Lower leg skin (tissue), 4 donors: ENCODE measurements around the gene UBE3D. TPM values are rescaled to one million over a fixed set of nuclear protein-coding genes. Genes with fewer than 3 reads are reported as not detected.

Experiments used
- DNase-seq, 2 donors: peaks; one replicate each; pipeline ENCODE4 v3.0.0-alpha.2; 2019; ENCODE audit warnings: low spot score in 2 of 2
- H3K4me3 ChIP-seq: fragments of 200-600 bp; sonication (generic); 2 replicates; pipeline ENCODE4 v1.5.1; 2017; ENCODE audit warnings: mild to moderate bottlenecking, low read depth; ENCODE audit not compliant: poor library complexity, severe bottlenecking
- POLR2A ChIP-seq, 2 donors: fragments of 450-650 bp; IDR thresholded peaks; one replicate each; pipeline ENCODE4 v1.6.1; 2016 to 2017; ENCODE audit warnings: antibody characterized with exemption in 2 of 2, mild to moderate bottlenecking in 1 of 2, moderate library complexity in 1 of 2
- WGBS, 2 donors: methylation state at CpG; one replicate each; pipeline ENCODE4 v1.1.5; 2018; 5-methylcytosine and 5-hydroxymethylcytosine counted together
- intact Hi-C: fragments of 100-400 bp; cut with DNase I; formaldehyde crosslinking; loops from one replicate; pipeline ENCODE4 v1.15.0; 2023; ENCODE audit warnings: low total_unique reads
- total RNA-seq, 4 donors: library from RNA; depleted of rRNA; stranded (reverse); fragments of >200 nt; gene quantifications; one replicate each; pipeline ENCODE4 v1.1.0, GENCODE V29; 2016
- TF ChIP-seq, protein P1 (sequence below), 3 donors: fragments of 450-650 bp; IDR thresholded peaks; one replicate each; pipeline ENCODE4 v1.5.1; 2016; ENCODE audit warnings: antibody characterized with exemption in 3 of 3, mild to moderate bottlenecking in 3 of 3, moderate library complexity in 2 of 3

UBE3D gene
- total RNA-seq, 4 donors from 2014 or later: 5.1 to 5.8 (median 5.2) TPM

DNA sequence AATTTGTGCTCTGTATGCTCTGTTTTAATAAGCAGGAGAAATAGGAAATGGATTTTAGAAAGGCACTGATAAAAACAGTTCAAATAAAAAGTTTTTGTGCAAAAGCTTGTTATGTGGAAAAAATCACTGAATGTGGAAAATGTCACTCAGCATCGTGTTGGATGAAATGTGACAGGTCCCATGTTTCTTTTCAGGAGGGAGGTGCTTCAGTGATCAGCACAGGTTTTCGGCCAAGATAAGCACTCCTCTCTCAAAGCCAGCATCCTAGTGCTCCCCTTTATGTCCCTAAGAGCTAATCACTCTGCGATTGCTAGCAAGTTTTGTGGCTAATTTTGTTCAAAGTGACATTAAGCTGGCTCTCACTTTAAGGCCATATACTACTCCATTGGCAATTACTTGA is 12.0 kb downstream of the UBE3D start:
- TF ChIP-seq, protein P1, sequence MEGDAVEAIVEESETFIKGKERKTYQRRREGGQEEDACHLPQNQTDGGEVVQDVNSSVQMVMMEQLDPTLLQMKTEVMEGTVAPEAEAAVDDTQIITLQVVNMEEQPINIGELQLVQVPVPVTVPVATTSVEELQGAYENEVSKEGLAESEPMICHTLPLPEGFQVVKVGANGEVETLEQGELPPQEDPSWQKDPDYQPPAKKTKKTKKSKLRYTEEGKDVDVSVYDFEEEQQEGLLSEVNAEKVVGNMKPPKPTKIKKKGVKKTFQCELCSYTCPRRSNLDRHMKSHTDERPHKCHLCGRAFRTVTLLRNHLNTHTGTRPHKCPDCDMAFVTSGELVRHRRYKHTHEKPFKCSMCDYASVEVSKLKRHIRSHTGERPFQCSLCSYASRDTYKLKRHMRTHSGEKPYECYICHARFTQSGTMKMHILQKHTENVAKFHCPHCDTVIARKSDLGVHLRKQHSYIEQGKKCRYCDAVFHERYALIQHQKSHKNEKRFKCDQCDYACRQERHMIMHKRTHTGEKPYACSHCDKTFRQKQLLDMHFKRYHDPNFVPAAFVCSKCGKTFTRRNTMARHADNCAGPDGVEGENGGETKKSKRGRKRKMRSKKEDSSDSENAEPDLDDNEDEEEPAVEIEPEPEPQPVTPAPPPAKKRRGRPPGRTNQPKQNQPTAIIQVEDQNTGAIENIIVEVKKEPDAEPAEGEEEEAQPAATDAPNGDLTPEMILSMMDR (IDR thresholded peaks at IDR 0.05): no peak
- no peak for TF ChIP-seq POLR2A (IDR thresholded peaks at IDR 0.05)
- 91 to 93% methylated on average over 3 of the region's 3 CpGs for WGBS, 2 donors
- intact Hi-C loops: no loop called here
- no peak for DNase-seq
- no peak overlapping the region for H3K4me3 ChIP-seq

GRCh38 chr6:83051377-83052172 is 14.1 kb downstream of the UBE3D start:
- H3K4me3 ChIP-seq: no peak overlapping the region
- DNase-seq: no peak
- TF ChIP-seq, protein P1 (IDR thresholded peaks at IDR 0.05): no peak
- no peak for TF ChIP-seq POLR2A (IDR thresholded peaks at IDR 0.05)
- 44 to 54% methylated on average over 5 of the region's 5 CpGs for WGBS, 2 donors
- intact Hi-C loops: no loop called here

DNA sequence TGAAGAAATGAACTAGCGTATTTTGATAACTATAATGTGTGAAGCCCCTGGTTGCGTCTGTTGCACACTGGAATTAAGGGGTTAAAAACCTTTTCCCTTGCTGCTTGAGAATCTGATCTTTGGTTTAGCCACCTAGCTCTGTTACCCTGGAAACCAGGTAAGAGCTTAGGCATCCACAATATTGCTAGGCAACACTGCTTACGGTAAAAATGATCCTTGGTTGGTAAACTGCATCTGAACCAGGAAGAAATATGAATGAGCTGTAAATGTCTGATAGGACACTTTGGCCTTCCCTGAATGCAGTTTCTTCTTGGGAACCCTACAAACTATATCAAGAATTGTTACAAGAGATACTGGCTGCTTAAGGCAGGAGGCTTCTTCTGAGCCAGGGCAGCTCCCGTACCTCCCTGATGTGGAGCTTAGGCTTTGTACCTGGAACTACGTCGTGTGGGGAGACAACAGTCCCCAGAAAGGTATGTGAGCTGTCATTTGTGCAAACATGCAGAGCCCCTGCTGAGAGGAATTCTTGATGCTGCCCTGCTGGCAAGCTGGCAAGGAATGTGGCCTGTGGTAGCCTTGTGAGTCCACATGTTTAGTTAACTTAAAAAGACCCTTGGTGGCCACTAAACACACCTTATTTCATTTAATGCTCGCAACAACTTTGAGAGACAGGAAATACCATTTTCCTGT is 18.4 kb downstream of the UBE3D start:
- intact Hi-C loops: no loop called here
- DNase-seq: no peak
- TF ChIP-seq, protein P1 (IDR thresholded peaks at IDR 0.05): no peak
- no peak for TF ChIP-seq POLR2A (IDR thresholded peaks at IDR 0.05)
- WGBS, 2 donors: 91% methylated on average over 7 of the region's 7 CpGs
- H3K4me3 ChIP-seq: no peak overlapping the region

DNA sequence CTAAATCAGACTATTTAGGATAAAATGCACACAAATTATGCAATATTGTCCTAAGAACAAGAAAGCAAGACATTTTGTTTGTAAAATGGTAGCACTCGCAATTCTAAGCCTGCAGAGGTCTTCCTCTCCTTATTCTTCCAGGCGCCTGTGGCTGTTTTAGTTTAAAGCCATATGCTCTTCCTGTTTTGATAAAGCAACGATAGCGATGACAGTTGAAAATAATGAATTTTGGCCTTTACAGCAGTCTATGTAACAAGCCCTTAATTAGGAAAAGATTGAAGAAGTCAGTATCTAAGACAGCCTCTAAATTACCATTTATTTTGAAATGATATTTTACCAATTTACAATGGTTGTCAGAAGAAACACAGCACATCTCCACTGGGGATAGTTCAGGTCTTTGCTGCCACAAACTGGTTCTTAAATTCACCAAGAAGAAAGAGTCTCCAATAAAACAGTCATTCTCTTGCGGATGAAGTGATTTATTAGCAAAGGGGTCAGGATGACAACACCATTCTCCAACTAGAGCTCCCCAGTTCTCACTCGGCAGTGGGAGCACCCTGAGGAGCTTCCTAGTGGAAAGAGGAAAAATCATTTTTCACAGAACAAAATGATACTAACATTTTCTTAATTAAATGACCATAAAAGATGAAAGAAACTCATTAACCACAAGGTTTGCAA is 21.4 kb downstream of the UBE3D start:
- TF ChIP-seq, protein P1 (IDR thresholded peaks at IDR 0.05): no peak
- no peak for TF ChIP-seq POLR2A (IDR thresholded peaks at IDR 0.05)
- intact Hi-C loops: no loop called here
- WGBS, 2 donors: 79 to 86% methylated on average over 6 of the region's 6 CpGs
- no peak overlapping the region for H3K4me3 ChIP-seq
- no peak for DNase-seq

DNA sequence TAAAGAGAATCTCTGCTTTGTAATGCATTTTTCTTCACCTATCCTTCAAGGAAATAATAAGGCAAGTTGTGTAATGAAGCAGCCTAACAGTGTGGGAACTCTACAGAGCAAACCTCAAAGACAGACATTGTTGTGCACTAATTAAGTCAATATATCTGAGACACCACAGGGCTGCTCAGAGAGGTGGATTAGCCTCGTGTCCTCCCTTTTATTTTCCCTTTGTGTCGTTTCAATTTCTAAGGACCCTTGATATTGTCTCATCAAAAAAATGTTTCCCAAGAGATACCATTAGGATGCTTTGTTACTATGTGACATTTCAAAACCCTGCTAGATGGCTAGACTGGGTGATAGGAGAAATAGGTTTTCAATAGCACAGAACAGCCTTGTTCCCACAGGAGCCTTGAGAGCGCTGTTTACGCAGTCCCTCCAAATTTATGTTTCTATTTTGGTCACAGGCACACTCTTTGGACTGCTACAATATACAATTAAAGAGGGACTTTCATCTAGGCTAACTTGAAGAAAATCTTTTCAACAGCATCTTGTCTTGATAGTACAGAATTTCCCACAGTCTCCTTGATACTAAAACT is 23.1 kb downstream of the UBE3D start:
- no peak for TF ChIP-seq POLR2A (IDR thresholded peaks at IDR 0.05)
- TF ChIP-seq, protein P1 (IDR thresholded peaks at IDR 0.05): no peak
- intact Hi-C loops: no loop called here
- no peak overlapping the region for H3K4me3 ChIP-seq
- DNase-seq: no peak
- WGBS, 2 donors: 85 to 86% methylated on average over 4 of the region's 4 CpGs
